ENCODE data around the gene TMOD2.

Gene TMOD2

DNA sequence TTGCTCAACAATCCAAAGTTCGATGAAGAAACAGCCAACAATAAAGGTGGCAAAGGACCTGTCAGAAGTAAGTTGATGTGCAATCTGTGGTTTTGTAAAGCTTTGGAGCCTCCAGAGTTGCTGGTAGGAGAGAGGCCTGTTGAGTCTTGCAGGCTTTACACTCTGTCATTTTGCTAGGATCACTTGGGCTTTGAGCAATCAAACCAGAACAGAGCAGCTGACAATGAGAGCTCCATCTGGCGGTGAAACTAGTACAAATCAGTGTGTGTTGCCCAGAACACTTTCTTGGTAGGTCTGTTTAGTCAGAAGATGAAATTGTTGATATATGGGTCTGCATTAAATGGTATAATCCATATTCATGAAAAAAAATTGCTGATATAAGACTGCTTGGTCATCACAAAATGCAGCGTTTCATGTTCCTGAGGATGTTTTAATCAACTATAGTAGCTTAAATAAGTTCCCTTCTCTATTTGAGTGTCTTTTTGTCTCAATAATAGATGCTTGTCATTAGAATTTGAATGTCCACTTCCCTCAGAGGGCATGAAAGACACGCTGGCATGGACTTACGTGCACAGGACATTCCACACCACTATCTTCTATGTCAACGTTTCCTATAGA lies 25.7 kb downstream of the TMOD2 start:
- Histone ChIP-seq H3K79me2 (ENCODE audit: insufficient read depth, low read length) (no peaks in the 10 kb centered on the region), H3K27me3 (ENCODE audit: insufficient read depth, low read length, poor library complexity, severe bottlenecking) (no peaks in the 10 kb centered on the region), H3K4me2 (ENCODE audit: low read depth, low read length, poor library complexity, severe bottlenecking) (no peak overlapping the region), H3K4me1 (ENCODE audit: insufficient read depth, low read length, poor library complexity, severe bottlenecking) (no peaks in the 10 kb centered on the region), H3K9me2 (replicated peaks; ENCODE audit: low read depth, low read length) (no peaks in the 10 kb centered on the region), H3K9me3 (ENCODE audit: insufficient read depth, low read depth, low read length) (no peaks in the 10 kb centered on the region), H3K4me3 (ENCODE audit: low read length, poor library complexity, severe bottlenecking) (no peak overlapping the region), H2AFZ (ENCODE audit: low read length) (no peak overlapping the region), H3K9ac (ENCODE audit: low read depth, low read length, poor library complexity, severe bottlenecking) (no peak overlapping the region), H3F3A (ENCODE audit: low read depth) (no peaks in the 10 kb centered on the region), H3K36me3 (ENCODE audit: insufficient read depth, low read length) (peaks cover 12% of the 10 kb centered on the region; the same call in 1 of the 2 replicates), H4K20me1 (ENCODE audit: insufficient read depth, low read length, poor library complexity, severe bottlenecking) (no peaks in the 10 kb centered on the region)
- TF ChIP-seq, protein P1, sequence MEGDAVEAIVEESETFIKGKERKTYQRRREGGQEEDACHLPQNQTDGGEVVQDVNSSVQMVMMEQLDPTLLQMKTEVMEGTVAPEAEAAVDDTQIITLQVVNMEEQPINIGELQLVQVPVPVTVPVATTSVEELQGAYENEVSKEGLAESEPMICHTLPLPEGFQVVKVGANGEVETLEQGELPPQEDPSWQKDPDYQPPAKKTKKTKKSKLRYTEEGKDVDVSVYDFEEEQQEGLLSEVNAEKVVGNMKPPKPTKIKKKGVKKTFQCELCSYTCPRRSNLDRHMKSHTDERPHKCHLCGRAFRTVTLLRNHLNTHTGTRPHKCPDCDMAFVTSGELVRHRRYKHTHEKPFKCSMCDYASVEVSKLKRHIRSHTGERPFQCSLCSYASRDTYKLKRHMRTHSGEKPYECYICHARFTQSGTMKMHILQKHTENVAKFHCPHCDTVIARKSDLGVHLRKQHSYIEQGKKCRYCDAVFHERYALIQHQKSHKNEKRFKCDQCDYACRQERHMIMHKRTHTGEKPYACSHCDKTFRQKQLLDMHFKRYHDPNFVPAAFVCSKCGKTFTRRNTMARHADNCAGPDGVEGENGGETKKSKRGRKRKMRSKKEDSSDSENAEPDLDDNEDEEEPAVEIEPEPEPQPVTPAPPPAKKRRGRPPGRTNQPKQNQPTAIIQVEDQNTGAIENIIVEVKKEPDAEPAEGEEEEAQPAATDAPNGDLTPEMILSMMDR (conservative IDR thresholded peaks at IDR 0.05; ENCODE audit: low read length), result peak; percentile 78
- no peak for TF ChIP-seq EZH2phosphoT487 (IDR thresholded peaks at IDR 0.05; ENCODE audit: borderline replicate concordance)

- peaks cover 16% of the 10 kb centered on the region; the same call in 1 of the 2 replicates for H3K36me3 ChIP-seq (ENCODE audit: insufficient read depth, low read length)
- TF ChIP-seq, protein P1 (conservative IDR thresholded peaks at IDR 0.05; ENCODE audit: low read length), result no peak
- TF ChIP-seq EZH2phosphoT487 (IDR thresholded peaks at IDR 0.05; ENCODE audit: borderline replicate concordance), result no peak
- no peaks in the 10 kb centered on the region for H3K9me3 ChIP-seq (ENCODE audit: insufficient read depth, low read depth, low read length)
- H4K20me1 ChIP-seq (ENCODE audit: insufficient read depth, low read length, poor library complexity, severe bottlenecking), result no peaks in the 10 kb centered on the region
- no peaks in the 10 kb centered on the region for H3K9me2 ChIP-seq (replicated peaks; ENCODE audit: low read depth, low read length)
- no peak overlapping the region for H3K9ac ChIP-seq (ENCODE audit: low read depth, low read length, poor library complexity, severe bottlenecking)
- H3K4me3 ChIP-seq (ENCODE audit: low read length, poor library complexity, severe bottlenecking), result no peak overlapping the region
- H3K4me2 ChIP-seq (ENCODE audit: low read depth, low read length, poor library complexity, severe bottlenecking), result no peak overlapping the region
- H3F3A ChIP-seq (ENCODE audit: low read depth), result no peaks in the 10 kb centered on the region
- no peak overlapping the region for H2AFZ ChIP-seq (ENCODE audit: low read length)
- H3K79me2 ChIP-seq (ENCODE audit: insufficient read depth, low read length), result no peaks in the 10 kb centered on the region
- no peaks in the 10 kb centered on the region for H3K27me3 ChIP-seq (ENCODE audit: insufficient read depth, low read length, poor library complexity, severe bottlenecking)
- no peaks in the 10 kb centered on the region for H3K4me1 ChIP-seq (ENCODE audit: insufficient read depth, low read length, poor library complexity, severe bottlenecking)
Measured at GRCh38 chr15:51780636-51781035, 29.2 kb downstream of the TMOD2 start.

GRCh38 chr15:51781506-51781905 lies 30.1 kb downstream of the TMOD2 start:
- no peaks in the 10 kb centered on the region for H3F3A ChIP-seq (ENCODE audit: low read depth)
- TF ChIP-seq EZH2phosphoT487 (IDR thresholded peaks at IDR 0.05; ENCODE audit: borderline replicate concordance), result no peak
- TF ChIP-seq, protein P1 (conservative IDR thresholded peaks at IDR 0.05; ENCODE audit: low read length), result no peak
- no peak overlapping the region for H3K4me2 ChIP-seq (ENCODE audit: low read depth, low read length, poor library complexity, severe bottlenecking)
- H3K27me3 ChIP-seq (ENCODE audit: insufficient read depth, low read length, poor library complexity, severe bottlenecking), result no peaks in the 10 kb centered on the region
- no peak overlapping the region for H3K9ac ChIP-seq (ENCODE audit: low read depth, low read length, poor library complexity, severe bottlenecking)
- H3K9me2 ChIP-seq (replicated peaks; ENCODE audit: low read depth, low read length), result no peaks in the 10 kb centered on the region
- H3K79me2 ChIP-seq (ENCODE audit: insufficient read depth, low read length), result no peaks in the 10 kb centered on the region
- H3K4me1 ChIP-seq (ENCODE audit: insufficient read depth, low read length, poor library complexity, severe bottlenecking), result no peaks in the 10 kb centered on the region
- no peak overlapping the region for H2AFZ ChIP-seq (ENCODE audit: low read length)
- H3K36me3 ChIP-seq (ENCODE audit: insufficient read depth, low read length), result peaks cover 16% of the 10 kb centered on the region; the same call in 1 of the 2 replicates
- no peaks in the 10 kb centered on the region for H4K20me1 ChIP-seq (ENCODE audit: insufficient read depth, low read length, poor library complexity, severe bottlenecking)
- H3K9me3 ChIP-seq (ENCODE audit: insufficient read depth, low read depth, low read length), result no peaks in the 10 kb centered on the region
- no peak overlapping the region for H3K4me3 ChIP-seq (ENCODE audit: low read length, poor library complexity, severe bottlenecking)

Data from Loucy (cell line).